Kidney (tissue), 14 donors: ENCODE measurements around the gene MDGA2. TPM values are rescaled to one million over a fixed set of nuclear protein-coding genes. Genes with fewer than 3 reads are reported as not detected.
A peak's percentile ranks its signal among the peaks of the same experiment; 100 is the strongest.

Experiments used
- DNase-seq, 5 donors: peaks; one replicate each; pipeline ENCODE4 v3.0.0-alpha.2; 2013 to 2020
- FAIRE-seq: peaks from 2 replicates; lab custom pipeline; 2012; peaks lifted over from hg19 to GRCh38; lab: Jason Lieb, UNC
- H3K27ac ChIP-seq, 2 donors: one replicate each; pipeline ENCODE4 v1.7.0; 2013; ENCODE audit warnings: low read depth in 2 of 2, low read length in 2 of 2, inconsistent platforms in 1 of 2
- H3K27me3 ChIP-seq: one replicate; pipeline ENCODE4 v1.7.1; 2013; ENCODE audit warnings: low read length, inconsistent platforms; ENCODE audit not compliant: control insufficient read depth, insufficient read depth
- H3K36me3 ChIP-seq, 3 donors: one replicate each; pipeline versions ENCODE4 v1.7.0 to v1.7.1; 2013; ENCODE audit warnings: low read length in 3 of 3, control low read depth in 1 of 3, inconsistent platforms in 1 of 3; ENCODE audit not compliant: insufficient read depth in 3 of 3, control insufficient read depth in 2 of 3
- H3K4me1 ChIP-seq, 3 donors: one replicate each; pipeline versions ENCODE4 v1.7.0 to v1.7.1; 2013; ENCODE audit warnings: low read length in 3 of 3, inconsistent platforms in 1 of 3, low read depth in 1 of 3; ENCODE audit not compliant: control insufficient read depth in 2 of 3, insufficient read depth in 2 of 3
- H3K4me3 ChIP-seq, 3 donors: one replicate each; pipeline versions ENCODE4 v1.7.0 to v1.8.1; 2013; ENCODE audit warnings: low read length in 3 of 3, control low read depth in 1 of 3, inconsistent platforms in 1 of 3
- H3K9ac ChIP-seq, 3 donors: one replicate each; pipeline versions ENCODE4 v1.7.0 to v1.7.1; 2013; ENCODE audit warnings: low read length in 3 of 3, control low read depth in 1 of 3, inconsistent platforms in 1 of 3
- H3K9me3 ChIP-seq, 3 donors: one replicate each; pipeline versions ENCODE4 v1.7.0 to v1.7.1; 2013; ENCODE audit warnings: low read length in 3 of 3, control low read depth in 1 of 3, inconsistent platforms in 1 of 3; ENCODE audit not compliant: control insufficient read depth in 2 of 3, insufficient read depth in 1 of 3
- CTCF ChIP-seq: IDR thresholded peaks from 3 replicates; pipeline ENCODE4 v1.5.1; 2012; ENCODE audit warnings: mild to moderate bottlenecking, moderate library complexity, borderline replicate concordance; ENCODE audit not compliant: insufficient read depth; ENCODE audit errors: extremely low read depth
- intact Hi-C: fragments of 100-400 bp; cut with DNase I; formaldehyde crosslinking; loops from one replicate; pipeline ENCODE4 v1.11.1; 2022
- polyA plus RNA-seq: library from polyadenylated mRNA; stranded (reverse); fragments of 350-450 nt; fragmentation: Illumina TruSeq; extraction: RNeasy Lipid Tissue Mini Kit (QIAGEN cat#74804); gene quantifications from one replicate; pipeline ENCODE4 v1.2.3, GENCODE V29; 2014; ENCODE audit warnings: low read depth, low replicate concordance; ENCODE audit not compliant: insufficient read depth
- total RNA-seq: library from RNA; stranded (reverse); fragmentation: NEBNext Ultra II Directional; extraction: Animal tissue kit (Norgen Biotek cat#: 25700); gene quantifications from one replicate; pipeline ENCODE4 v1.2.1, GENCODE V29; 2021
- donor health status: control.
- donor health status: control.
- donor health status: control.
- donor health status: control.
- donor health status: control.
- donor health status: DM: yes; HTN: yes; CAD: no.
- donor health status: Normal renal cell carcinoma (clear cell type).

Gene MDGA2
- total and polyA plus RNA-seq, 2 donors from 2014 or later, result 0.41 TPM; not detected in 1

GRCh38 chr14:47619392-47619791 lies 56.0 kb downstream of the MDGA2 start:
- no peak overlapping the region for H3K9ac ChIP-seq
- H3K4me1 ChIP-seq, result no peaks in the 10 kb centered on the region
- no peak overlapping the region for H3K27ac ChIP-seq
- no peaks in the 10 kb centered on the region for H3K27me3 ChIP-seq
- no peak for TF ChIP-seq CTCF
- intact Hi-C loops, result no loop called here
- H3K4me3 ChIP-seq, result no peak overlapping the region
- DNase-seq (no peak), FAIRE-seq (no peak)
- H3K9me3 ChIP-seq, result no peaks in the 10 kb centered on the region
- no peaks in the 10 kb centered on the region for H3K36me3 ChIP-seq

- intact Hi-C loops, result no loop called here
- TF ChIP-seq CTCF, result no peak
- no peaks in the 10 kb centered on the region for H3K9me3 ChIP-seq
- no peaks in the 10 kb centered on the region for H3K27me3 ChIP-seq
- DNase-seq (peak in 2 of 5 donors; percentile 5 to 6), FAIRE-seq (no peak)
- H3K4me3 ChIP-seq, result no peak overlapping the region
- no peak overlapping the region for H3K9ac ChIP-seq
- no peak overlapping the region for H3K27ac ChIP-seq
- H3K4me1 ChIP-seq, result no peaks in the 10 kb centered on the region
- no peaks in the 10 kb centered on the region for H3K36me3 ChIP-seq
These were observed 68.8 kb downstream of the MDGA2 start for GRCh38 chr14:47606566-47606965.

- H3K9ac ChIP-seq, result no peak overlapping the region
- no peak overlapping the region for H3K4me3 ChIP-seq
- intact Hi-C loops, result no loop called here
- H3K36me3 ChIP-seq, result no peaks in the 10 kb centered on the region
- H3K4me1 ChIP-seq, result no peaks in the 10 kb centered on the region
- no peaks in the 10 kb centered on the region for H3K9me3 ChIP-seq
- no peak for TF ChIP-seq CTCF
- FAIRE-seq (no peak), DNase-seq (no peak)
- no peak overlapping the region for H3K27ac ChIP-seq
- no peaks in the 10 kb centered on the region for H3K27me3 ChIP-seq
These were observed 78.5 kb downstream of the MDGA2 start for GRCh38 chr14:47596860-47597259.

GRCh38 chr14:47596232-47596631 lies 79.2 kb downstream of the MDGA2 start:
- FAIRE-seq, result no peak
- H3K9ac ChIP-seq, result no peak overlapping the region
- intact Hi-C loops, result no loop called here

More at GRCh38 chr14:47596232-47596631, 79.2 kb downstream of the MDGA2 start:
- Histone ChIP-seq H3K27ac (no peak overlapping the region), H3K4me3 (no peak overlapping the region), H3K4me1 (no peaks in the 10 kb centered on the region), H3K36me3 (no peaks in the 10 kb centered on the region), H3K27me3 (no peaks in the 10 kb centered on the region), H3K9me3 (no peaks in the 10 kb centered on the region)
- no peak for DNase-seq
- TF ChIP-seq CTCF, result no peak
